ENCODE results near the gene RAMP2. TPM values are rescaled to one million over a fixed set of nuclear protein-coding genes. Genes with fewer than 3 reads are reported as not detected.

The RAMP2 gene
- total RNA-seq, 1 experiment from 2014 or later, result 10.9 TPM

GRCh38 chr17:42779304-42779935, 18.4 kb downstream of the RAMP2 start (continued):
- no peak for TF ChIP-seq FOXP4 (CRISPR knock-in tag; IDR thresholded peaks at IDR 0.05)
- no peak for TF ChIP-seq ZBTB43 (CRISPR knock-in tag; IDR thresholded peaks at IDR 0.05)
- no peak for TF ChIP-seq TEAD1 (CRISPR knock-in tag; IDR thresholded peaks at IDR 0.05)

GRCh38 chr17:42779936-42780850, 19.2 kb downstream of the RAMP2 start, which contains the start of gene WNK4:
Gene WNK4 (plus strand): TSS chr17:42780610. CDS start chr17:42780699, 89 bp downstream.
- peak; percentile 66 for DNase-seq (ENCODE audit: low spot score)
- ATAC-seq, result peak; percentile 71
- Mint-ChIP-seq H3K4me3 (peak within 1 kb of the TSS; percentile 70), H3K9me3 (no peaks in the 10 kb centered on the region), H3K27me3 (ENCODE audit: low read depth) (peaks cover 41% of the 10 kb centered on the region), H3K36me3 (peaks cover 26% of the 10 kb centered on the region), H3K4me1 (peaks cover 20% of the 10 kb centered on the region), H3K27ac (peak within 1 kb of the TSS; percentile 54)
- CTCF ChIA-PET, result interaction anchor here (0.9 to 4.5 kb wide), 8 partner anchors 17 to 202 kb away, joined by 3 to 39 read pairs (median 7); partner anchors contain the start of genes BECN1, CCR10 and RAMP2
- POLR2A ChIA-PET, result interaction anchor here (0.7 to 1.5 kb wide), 3 partner anchors 18 to 58 kb away, joined by 3 to 7 read pairs (median 3); partner anchors contain the start of genes BECN1 and COA3
- no peak for TF ChIP-seq ARID4B (CRISPR knock-in tag; IDR thresholded peaks at IDR 0.05; ENCODE audit: borderline replicate concordance)
- no peak for TF ChIP-seq ZBTB43 (CRISPR knock-in tag; IDR thresholded peaks at IDR 0.05)
- TF ChIP-seq GABPB1 (CRISPR knock-in tag; IDR thresholded peaks at IDR 0.05), result peak; percentile 36; the same call in 1 of the 2 replicates
- TF ChIP-seq CTCF (IDR thresholded peaks at IDR 0.05), result no peak
- peak; percentile 60; the same call in 1 of the 2 replicates for TF ChIP-seq ZNF416 (CRISPR knock-in tag; IDR thresholded peaks at IDR 0.05)
- no peak for TF ChIP-seq OVOL2 (CRISPR knock-in tag; IDR thresholded peaks at IDR 0.05; ENCODE audit: borderline replicate concordance)
- TF ChIP-seq EMX1 (CRISPR knock-in tag; IDR thresholded peaks at IDR 0.05), result 0 out of 2 replicates have a peak, but pooled peaks have one; percentile 67
- no peak for TF ChIP-seq STAT6 (CRISPR knock-in tag; conservative IDR thresholded peaks at IDR 0.05; ENCODE audit: low read depth)
- peak; percentile 50; the same call in 1 of the 2 replicates for TF ChIP-seq ZMAT4 (CRISPR knock-in tag; IDR thresholded peaks at IDR 0.05)
- TF ChIP-seq SP1 (CRISPR knock-in tag; conservative IDR thresholded peaks at IDR 0.05), result peak; percentile 57
- peak; percentile 18; the same call in 1 of the 2 replicates for TF ChIP-seq FOXP1 (CRISPR knock-in tag; IDR thresholded peaks at IDR 0.05; ENCODE audit: borderline replicate concordance)
- no peak for TF ChIP-seq ZNF425 (CRISPR knock-in tag; conservative IDR thresholded peaks at IDR 0.05)
- no peak for TF ChIP-seq ZNF671 (CRISPR knock-in tag; IDR thresholded peaks at IDR 0.05)
